HG03095 (cell line): ENCODE data around the gene ELL2.
"Not testable (repeated sequence)": the region's sequence is repeated elsewhere in the genome, so short reads cannot be mapped to it uniquely, and the experiment has no call there.

Experiments used
- ATAC-seq: cut with Tn5 transposase; IDR thresholded peaks from one replicate; pipeline ENCODE4 v1.9.1; 2021; ENCODE audit warnings: moderate library complexity; ENCODE audit not compliant: unreplicated experiment

ELL2 gene

GRCh38 chr5:95841914-95842812 is 119.5 kb downstream of the ELL2 start:
- no peak for ATAC-seq

GRCh38 chr5:95840956-95841705 is 120.5 kb downstream of the ELL2 start:
- no peak for ATAC-seq

- no peak for ATAC-seq
These were observed 122.0 kb downstream of the ELL2 start for GRCh38 chr5:95839658-95840057.

GRCh38 chr5:95838556-95838955 is 123.1 kb downstream of the ELL2 start:
- ATAC-seq, result no peak

- ATAC-seq, result no peak
These were observed 123.6 kb downstream of the ELL2 start for GRCh38 chr5:95838001-95838520.

GRCh38 chr5:95837492-95837891 is 124.2 kb downstream of the ELL2 start:
- ATAC-seq, result no peak

- ATAC-seq, result not testable (repeated sequence)
These were observed 124.7 kb downstream of the ELL2 start for GRCh38 chr5:95836971-95837370.

- ATAC-seq, result no peak
These were observed 125.1 kb downstream of the ELL2 start for GRCh38 chr5:95836544-95836943.

- no peak for ATAC-seq
These were observed 125.8 kb downstream of the ELL2 start for GRCh38 chr5:95835682-95836385.
